ENCODE data around the gene SLC4A7. TPM values are rescaled to one million over a fixed set of nuclear protein-coding genes. Genes with fewer than 3 reads are reported as not detected.
"Not testable (repeated sequence)": the region's sequence is repeated elsewhere in the genome, so short reads cannot be mapped to it uniquely, and the experiment has no call there.

Gene SLC4A7
- total RNA-seq, 1 donor from 2014 or later = 74.0 TPM

DNA sequence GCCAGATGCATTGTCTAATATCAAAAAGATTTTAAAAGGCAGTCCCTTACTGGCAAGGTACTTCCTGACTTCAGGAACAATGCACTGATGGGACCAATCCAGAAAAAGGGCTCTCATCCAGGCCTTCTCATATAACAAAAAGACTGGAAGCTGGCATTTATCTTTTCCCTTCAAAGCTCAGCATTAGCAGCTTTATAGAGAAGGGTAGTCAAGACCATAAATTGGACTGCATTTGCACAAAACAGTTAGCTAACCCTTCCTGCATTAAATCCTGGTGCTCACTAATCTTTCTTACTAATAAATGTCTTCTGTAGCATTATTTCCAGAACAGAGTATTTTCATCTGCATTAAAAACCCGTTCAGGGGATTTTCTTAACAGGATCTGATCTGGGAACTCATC, 69.0 kb downstream of the SLC4A7 start:
- TF ChIP-seq, protein P1, sequence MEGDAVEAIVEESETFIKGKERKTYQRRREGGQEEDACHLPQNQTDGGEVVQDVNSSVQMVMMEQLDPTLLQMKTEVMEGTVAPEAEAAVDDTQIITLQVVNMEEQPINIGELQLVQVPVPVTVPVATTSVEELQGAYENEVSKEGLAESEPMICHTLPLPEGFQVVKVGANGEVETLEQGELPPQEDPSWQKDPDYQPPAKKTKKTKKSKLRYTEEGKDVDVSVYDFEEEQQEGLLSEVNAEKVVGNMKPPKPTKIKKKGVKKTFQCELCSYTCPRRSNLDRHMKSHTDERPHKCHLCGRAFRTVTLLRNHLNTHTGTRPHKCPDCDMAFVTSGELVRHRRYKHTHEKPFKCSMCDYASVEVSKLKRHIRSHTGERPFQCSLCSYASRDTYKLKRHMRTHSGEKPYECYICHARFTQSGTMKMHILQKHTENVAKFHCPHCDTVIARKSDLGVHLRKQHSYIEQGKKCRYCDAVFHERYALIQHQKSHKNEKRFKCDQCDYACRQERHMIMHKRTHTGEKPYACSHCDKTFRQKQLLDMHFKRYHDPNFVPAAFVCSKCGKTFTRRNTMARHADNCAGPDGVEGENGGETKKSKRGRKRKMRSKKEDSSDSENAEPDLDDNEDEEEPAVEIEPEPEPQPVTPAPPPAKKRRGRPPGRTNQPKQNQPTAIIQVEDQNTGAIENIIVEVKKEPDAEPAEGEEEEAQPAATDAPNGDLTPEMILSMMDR (conservative IDR thresholded peaks at IDR 0.05; ENCODE audit: low read depth, low read length) = no peak
- no peak overlapping the region for H3K4me3 ChIP-seq (ENCODE audit: low read depth, low read length)
- DNase-seq (ENCODE audit: low read depth) = no peak

GRCh38 chr3:27392950-27393679, 91.1 kb downstream of the SLC4A7 start:
- no peak for DNase-seq (ENCODE audit: low read depth)
- H3K4me3 ChIP-seq (ENCODE audit: low read depth, low read length) = no peak overlapping the region
- TF ChIP-seq, protein P1 (conservative IDR thresholded peaks at IDR 0.05; ENCODE audit: low read depth, low read length) = no peak

DNA sequence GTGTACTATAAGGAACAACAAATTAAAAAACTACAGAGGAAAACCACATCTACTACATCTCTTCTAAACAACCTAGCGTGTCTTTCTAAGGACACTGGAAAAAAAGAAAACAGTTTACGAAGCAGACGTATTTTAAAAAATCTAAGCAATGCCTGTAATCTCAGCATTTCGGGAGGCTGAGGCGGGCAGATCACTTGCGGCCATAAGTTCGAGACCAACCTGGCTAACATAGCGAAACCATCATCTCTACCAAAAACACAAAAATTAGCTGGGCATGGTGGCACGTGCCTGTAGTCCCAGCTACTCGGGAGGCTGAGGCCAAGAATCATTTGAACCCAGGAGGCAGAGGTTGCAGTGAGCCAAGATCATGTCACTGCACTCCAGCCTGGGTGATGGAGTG, 91.8 kb downstream of the SLC4A7 start:
- not testable (repeated sequence) for H3K4me3 ChIP-seq (ENCODE audit: low read depth, low read length); DNase-seq (ENCODE audit: low read depth)

DNA sequence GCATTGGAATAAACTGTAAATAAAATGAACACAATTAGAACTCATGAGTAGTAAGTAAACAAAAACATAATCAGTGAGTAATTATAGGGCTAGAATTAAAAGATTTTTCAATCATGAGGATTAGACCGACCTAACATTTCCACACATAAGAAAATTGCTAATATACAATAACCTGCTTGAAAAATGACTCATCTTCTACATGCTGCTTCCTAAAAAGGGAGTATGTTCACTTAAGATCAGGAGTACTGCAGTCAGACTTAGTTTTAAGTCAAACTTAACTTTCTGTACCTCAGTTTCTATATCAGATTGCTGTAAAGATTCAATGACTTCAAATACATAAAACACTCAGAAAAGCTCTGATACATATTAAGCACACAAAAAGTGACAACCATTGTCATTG, 92.4 kb downstream of the SLC4A7 start:
- TF ChIP-seq, protein P1 (conservative IDR thresholded peaks at IDR 0.05; ENCODE audit: low read depth, low read length) = no peak
- H3K4me3 ChIP-seq (ENCODE audit: low read depth, low read length) = no peak overlapping the region
- no peak for DNase-seq (ENCODE audit: low read depth)

DNA sequence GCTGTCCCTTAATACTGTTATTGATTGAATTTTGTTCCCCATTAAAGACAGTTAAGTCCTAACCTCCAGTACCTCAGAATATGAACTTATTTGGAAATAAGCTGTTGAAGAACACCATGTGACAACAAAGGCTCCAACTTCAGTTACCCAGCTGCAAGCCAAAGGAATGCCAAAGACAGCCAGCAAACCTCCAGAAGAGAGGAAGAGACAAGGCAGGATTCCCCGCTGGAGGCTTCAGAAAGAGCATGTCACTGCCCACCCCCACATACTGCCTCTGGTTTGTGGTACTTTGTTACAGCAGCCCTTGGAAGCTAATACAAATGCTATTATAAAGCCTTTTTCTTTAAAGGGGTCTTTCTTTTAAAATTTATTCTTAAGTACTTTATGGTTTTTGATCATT, 96.6 kb downstream of the SLC4A7 start:
- H3K4me3 ChIP-seq (ENCODE audit: low read depth, low read length) = no peak overlapping the region
- no peak for DNase-seq (ENCODE audit: low read depth)
- TF ChIP-seq, protein P1 (conservative IDR thresholded peaks at IDR 0.05; ENCODE audit: low read depth, low read length) = no peak

GRCh38 chr3:27385504-27385903, 98.7 kb downstream of the SLC4A7 start:
- TF ChIP-seq, protein P1 (conservative IDR thresholded peaks at IDR 0.05; ENCODE audit: low read depth, low read length) = no peak
- no peak overlapping the region for H3K4me3 ChIP-seq (ENCODE audit: low read depth, low read length)
- DNase-seq (ENCODE audit: low read depth) = no peak

GRCh38 chr3:27384191-27384590, 100.0 kb downstream of the SLC4A7 start:
- no peak overlapping the region for H3K4me3 ChIP-seq (ENCODE audit: low read depth, low read length)
- no peak for DNase-seq (ENCODE audit: low read depth)
- TF ChIP-seq, protein P1 (conservative IDR thresholded peaks at IDR 0.05; ENCODE audit: low read depth, low read length) = no peak
